KOPT-K1 (cell line): Measurements from ENCODE around the gene CERS6.

Source experiments
- H3K27ac ChIP-seq: fragments of 200-600 bp; sonication (generic); 2 replicates; pipeline ENCODE4 v1.5.1; 2016; ENCODE audit warnings: antibody characterized with exemption, mild to moderate bottlenecking, low read depth, low read length; ENCODE audit not compliant: poor library complexity, severe bottlenecking
- H3K36me3 ChIP-seq: fragments of 200-600 bp; sonication (generic); 2 replicates; pipeline ENCODE4 v1.5.1; 2017; ENCODE audit warnings: antibody characterized with exemption, mild to moderate bottlenecking, low read length, moderate library complexity; ENCODE audit not compliant: insufficient read depth
- H3K9me3 ChIP-seq: fragments of 200-600 bp; sonication (generic); 2 replicates; pipeline ENCODE4 v1.5.1; 2017; ENCODE audit warnings: antibody characterized with exemption, low read length, mild to moderate bottlenecking; ENCODE audit not compliant: insufficient read depth, poor library complexity, severe bottlenecking

CERS6 gene

GRCh38 chr2:168536925-168537466 lies 80.9 kb downstream of the CERS6 start:
- Histone ChIP-seq H3K27ac (no peak overlapping the region), H3K36me3 (peaks cover 3% of the 10 kb centered on the region; the same call in 1 of the 2 replicates), H3K9me3 (peaks cover 42% of the 10 kb centered on the region)

DNA sequence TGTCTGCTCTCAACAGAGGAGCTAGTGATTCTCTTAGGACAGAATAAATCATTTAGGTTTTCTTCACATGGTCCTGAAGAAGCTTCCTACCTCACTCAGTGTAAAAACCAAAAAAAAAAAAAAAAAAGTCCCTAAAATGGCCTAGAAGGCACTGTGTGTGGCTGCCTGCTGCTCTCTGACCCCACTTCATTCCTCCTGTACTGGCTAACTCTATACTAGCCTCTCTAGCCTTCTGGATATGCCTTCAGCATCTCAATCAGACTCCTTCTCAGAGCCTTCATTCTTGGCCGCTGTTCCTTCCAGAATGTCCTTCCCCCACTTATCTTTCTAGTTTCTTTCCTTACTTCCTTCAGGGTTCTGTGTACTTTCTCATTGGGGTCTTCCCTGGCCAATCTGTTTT lies 82.1 kb downstream of the CERS6 start:
- H3K27ac ChIP-seq = no peak overlapping the region
- H3K9me3 ChIP-seq = peaks cover 42% of the 10 kb centered on the region
- H3K36me3 ChIP-seq = peaks cover 3% of the 10 kb centered on the region; the same call in 1 of the 2 replicates

DNA sequence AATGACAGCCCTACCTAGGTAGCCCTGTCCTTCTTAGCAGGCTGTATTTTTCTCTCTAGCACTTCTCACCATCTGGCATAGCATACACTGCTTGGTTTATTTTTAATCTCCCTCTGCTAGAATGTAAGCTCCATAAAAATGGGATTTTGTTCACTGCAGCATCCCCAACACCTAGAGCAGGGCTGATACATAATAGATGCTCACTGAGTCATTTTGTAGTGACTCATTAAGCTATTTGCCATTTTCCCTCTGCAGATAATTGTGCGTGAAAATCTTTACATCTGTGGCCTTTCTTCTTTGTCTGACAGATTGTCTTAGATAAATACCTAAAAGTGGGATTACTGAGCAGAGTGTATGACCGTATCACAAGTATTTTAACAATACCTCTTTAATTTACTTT lies 82.5 kb downstream of the CERS6 start:
- Histone ChIP-seq H3K36me3 (peaks cover 3% of the 10 kb centered on the region; the same call in 1 of the 2 replicates), H3K27ac (no peak overlapping the region), H3K9me3 (peaks cover 40% of the 10 kb centered on the region)

DNA sequence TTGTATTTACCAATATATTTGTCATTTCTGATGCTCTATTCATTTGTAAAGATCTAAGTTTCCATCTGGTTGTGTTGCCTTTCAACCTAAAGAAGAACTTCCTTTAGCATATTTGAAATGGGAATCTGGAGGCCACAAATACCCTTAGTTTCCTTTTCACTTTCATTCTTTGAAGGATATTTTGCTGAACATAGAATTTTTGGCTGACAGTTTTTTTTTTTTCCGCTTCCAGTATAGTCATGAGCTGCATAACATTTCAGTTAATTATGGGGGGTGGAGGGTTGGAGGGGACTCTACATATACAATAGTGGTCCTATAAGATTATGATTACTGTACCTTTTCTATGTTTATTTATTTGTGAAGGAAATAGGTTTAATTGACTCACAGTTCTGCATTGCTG lies 83.9 kb downstream of the CERS6 start:
- H3K36me3 ChIP-seq = peaks cover 3% of the 10 kb centered on the region; the same call in 1 of the 2 replicates
- no peak overlapping the region for H3K27ac ChIP-seq
- peaks cover 29% of the 10 kb centered on the region for H3K9me3 ChIP-seq

GRCh38 chr2:168541858-168542257 lies 85.8 kb downstream of the CERS6 start:
- Histone ChIP-seq H3K9me3 (peaks cover 29% of the 10 kb centered on the region), H3K36me3 (peaks cover 3% of the 10 kb centered on the region; the same call in 1 of the 2 replicates), H3K27ac (no peak overlapping the region)

DNA sequence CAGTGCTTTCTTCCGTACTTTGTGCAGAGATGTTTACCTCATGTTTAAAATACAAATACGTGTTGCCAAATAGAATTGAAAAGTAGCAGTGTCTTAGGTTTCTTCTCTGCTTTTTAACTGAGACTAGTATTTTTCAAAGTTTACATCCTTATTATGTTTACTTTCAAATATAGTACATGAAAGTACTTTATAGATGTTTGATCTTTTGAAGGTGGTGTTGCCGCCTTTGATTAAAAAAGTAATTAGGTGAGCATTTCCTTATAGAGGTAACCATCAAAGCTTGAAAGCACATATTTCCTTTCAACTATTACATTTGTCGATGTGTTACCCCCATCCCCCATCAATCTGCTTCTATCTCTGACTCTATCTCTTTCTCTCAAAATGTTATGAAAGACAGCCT lies 87.0 kb downstream of the CERS6 start:
- Histone ChIP-seq H3K27ac (no peak overlapping the region), H3K9me3 (peaks cover 24% of the 10 kb centered on the region), H3K36me3 (peaks cover 10% of the 10 kb centered on the region; the same call in 1 of the 2 replicates)

- H3K36me3 ChIP-seq = peaks cover 13% of the 10 kb centered on the region; the same call in 1 of the 2 replicates
- H3K9me3 ChIP-seq = peaks cover 19% of the 10 kb centered on the region
- no peak overlapping the region for H3K27ac ChIP-seq
Measured at GRCh38 chr2:168543935-168544334, 87.9 kb downstream of the CERS6 start.

DNA sequence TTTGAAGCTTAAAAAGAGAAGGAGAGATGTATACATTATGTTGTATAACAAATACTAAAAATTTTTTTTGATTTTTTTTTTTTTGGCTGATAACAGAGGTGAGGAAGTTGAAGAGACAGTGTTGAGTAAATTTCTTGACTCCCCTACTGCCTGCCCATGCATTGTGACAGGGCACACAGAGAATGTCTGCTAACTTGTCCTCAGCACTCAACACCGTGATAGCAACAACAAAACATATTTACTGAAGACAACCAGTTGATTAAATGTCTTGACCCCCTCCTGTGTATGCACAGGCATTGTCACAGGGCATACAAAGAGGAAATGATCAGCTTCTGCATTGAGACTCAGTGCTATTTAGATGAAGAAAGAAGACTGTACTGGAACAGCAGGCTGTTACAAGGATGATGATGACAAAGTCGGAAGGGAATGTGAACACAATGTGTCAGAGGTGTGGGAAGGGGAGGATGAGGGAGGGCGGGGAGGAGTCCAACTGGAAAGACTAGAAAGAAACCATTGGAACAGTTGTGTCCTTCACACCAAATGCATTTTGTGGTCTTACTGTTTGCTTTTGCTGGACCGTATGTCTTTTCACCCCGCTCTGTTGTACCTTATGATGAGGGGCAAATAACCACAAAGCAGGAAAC lies 89.5 kb downstream of the CERS6 start:
- H3K9me3 ChIP-seq = peaks cover 5% of the 10 kb centered on the region
- H3K27ac ChIP-seq = no peak overlapping the region

DNA sequence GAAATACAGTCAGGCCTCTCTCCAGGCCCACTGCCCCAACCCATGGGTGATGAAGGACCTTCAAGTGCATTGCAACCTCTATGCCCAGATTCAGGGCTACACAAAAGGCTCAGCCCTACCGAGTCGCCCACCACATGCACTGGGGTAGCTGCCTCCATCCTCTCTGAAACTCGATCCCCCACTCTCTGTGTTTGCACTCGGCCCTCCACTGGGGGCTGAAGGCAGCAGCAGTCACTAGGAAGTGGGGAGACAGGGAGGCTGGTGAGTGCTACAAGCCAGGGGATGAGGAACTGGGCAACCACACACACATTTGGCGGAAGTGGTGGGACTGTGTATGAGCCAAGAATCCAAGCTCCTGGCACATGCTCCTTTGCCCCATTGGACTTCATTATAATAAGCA lies 94.6 kb downstream of the CERS6 start:
- Histone ChIP-seq H3K36me3 (peaks cover 19% of the 10 kb centered on the region; the same call in 1 of the 2 replicates), H3K9me3 (no peaks in the 10 kb centered on the region), H3K27ac (peak overlapping the region; percentile 27)

More for the DNA sequence above, 89.5 kb downstream of the CERS6 start:
- H3K36me3 ChIP-seq = peaks cover 15% of the 10 kb centered on the region; the same call in 1 of the 2 replicates

GRCh38 chr2:168552450-168552856 lies 96.4 kb downstream of the CERS6 start:
- Histone ChIP-seq H3K36me3 (peaks cover 19% of the 10 kb centered on the region; the same call in 1 of the 2 replicates), H3K9me3 (no peaks in the 10 kb centered on the region), H3K27ac (no peak overlapping the region)

DNA sequence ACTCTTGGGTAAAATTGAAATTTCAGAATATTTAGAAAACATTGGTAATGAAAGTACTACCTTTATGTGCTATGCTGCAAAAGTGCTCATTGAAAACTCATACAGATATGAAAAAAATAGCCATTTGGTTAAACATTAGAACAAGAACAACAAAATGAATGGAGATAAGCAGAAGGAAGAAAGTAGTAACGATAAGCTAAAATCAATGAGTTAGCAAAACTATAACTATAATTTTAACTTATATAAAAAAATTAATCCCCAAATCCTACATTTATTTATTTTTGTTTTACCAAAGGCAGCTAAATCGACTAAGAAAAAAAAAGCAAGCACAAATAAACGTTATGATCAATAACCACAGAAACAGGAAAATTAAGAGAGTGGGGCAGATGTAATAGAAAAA lies 99.2 kb downstream of the CERS6 start:
- Histone ChIP-seq H3K9me3 (no peaks in the 10 kb centered on the region), H3K36me3 (peaks cover 7% of the 10 kb centered on the region; the same call in 1 of the 2 replicates), H3K27ac (no peak overlapping the region)

GRCh38 chr2:168559187-168559586 lies 103.1 kb downstream of the CERS6 start:
- Histone ChIP-seq H3K27ac (no peak overlapping the region), H3K36me3 (peaks cover 24% of the 10 kb centered on the region), H3K9me3 (no peaks in the 10 kb centered on the region)

- H3K36me3 ChIP-seq = peaks cover 31% of the 10 kb centered on the region
- no peaks in the 10 kb centered on the region for H3K9me3 ChIP-seq
- H3K27ac ChIP-seq = no peak overlapping the region
Measured at GRCh38 chr2:168560817-168561499, 104.9 kb downstream of the CERS6 start.

DNA sequence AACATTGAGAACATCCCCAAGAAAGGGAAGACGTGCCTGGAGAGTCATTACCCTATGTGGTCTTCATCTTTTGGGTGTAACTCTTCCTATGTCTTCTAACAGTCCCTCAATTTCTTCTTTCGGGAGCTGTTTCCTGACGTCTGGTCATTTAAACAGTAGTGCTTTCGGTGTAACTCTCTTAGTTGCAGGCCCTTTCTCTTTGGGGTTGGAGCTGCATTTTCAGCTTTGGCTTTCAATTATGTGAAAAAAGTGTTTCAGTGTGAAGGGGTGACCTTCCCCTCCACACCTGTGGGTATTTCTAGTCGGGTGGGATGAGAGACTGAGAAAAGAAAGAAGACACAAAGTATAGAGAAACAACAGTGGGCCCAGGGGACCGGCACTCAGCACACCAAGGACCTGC lies 105.9 kb downstream of the CERS6 start:
- Histone ChIP-seq H3K9me3 (no peaks in the 10 kb centered on the region), H3K27ac (no peak overlapping the region), H3K36me3 (peaks cover 31% of the 10 kb centered on the region)

DNA sequence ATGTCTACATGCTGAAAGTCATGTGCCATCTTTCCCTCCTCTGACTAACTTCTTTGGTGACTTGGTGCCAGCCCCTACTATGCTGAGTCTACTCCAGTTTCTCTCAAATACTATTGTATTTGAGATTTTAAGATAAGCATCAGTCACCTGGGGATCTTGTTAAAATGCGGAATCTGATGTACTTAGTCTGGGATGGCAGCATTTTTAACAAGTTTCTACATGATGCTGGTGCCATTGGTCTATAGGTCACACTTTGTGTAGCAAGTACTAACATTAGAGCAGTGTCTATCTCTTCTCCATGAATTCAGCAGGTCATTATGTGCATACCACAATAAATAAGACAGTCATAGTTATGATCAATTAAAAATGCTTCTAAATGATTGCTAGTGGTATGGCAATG lies 106.9 kb downstream of the CERS6 start:
- no peak overlapping the region for H3K27ac ChIP-seq
- peaks cover 31% of the 10 kb centered on the region for H3K36me3 ChIP-seq
- H3K9me3 ChIP-seq = no peaks in the 10 kb centered on the region
